HG02884 (cell line): ENCODE results near the gene DUOXA1.
"Not testable (repeated sequence)": the region's sequence is repeated elsewhere in the genome, so short reads cannot be mapped to it uniquely, and the experiment has no call there.

Experiments used
- ATAC-seq: cut with Tn5 transposase; IDR thresholded peaks from one replicate; pipeline ENCODE4 v1.9.1; 2021; ENCODE audit warnings: mild to moderate bottlenecking, moderate library complexity; ENCODE audit not compliant: unreplicated experiment

The DUOXA1 gene

GRCh38 chr15:45151998-45152828 lies 22.5 kb upstream of the DUOXA1 start:
- no peak for ATAC-seq

GRCh38 chr15:45150997-45151396 lies 21.3 kb upstream of the DUOXA1 start:
- ATAC-seq, result no peak

GRCh38 chr15:45150481-45150880 lies 20.8 kb upstream of the DUOXA1 start:
- ATAC-seq, result no peak

- no peak for ATAC-seq
Observed at GRCh38 chr15:45149060-45149459, 19.4 kb upstream of the DUOXA1 start.

GRCh38 chr15:45148076-45149059 lies 18.7 kb upstream of the DUOXA1 start:
- no peak for ATAC-seq

GRCh38 chr15:45147606-45148005 lies 17.9 kb upstream of the DUOXA1 start:
- ATAC-seq, result no peak

- no peak for ATAC-seq
Observed at GRCh38 chr15:45146405-45146804, 16.7 kb upstream of the DUOXA1 start.

- ATAC-seq, result no peak
Observed at GRCh38 chr15:45144775-45145174, 15.1 kb upstream of the DUOXA1 start.

- ATAC-seq, result no peak
Observed at GRCh38 chr15:45143946-45144345, 14.3 kb upstream of the DUOXA1 start.

GRCh38 chr15:45143056-45143455 lies 13.4 kb upstream of the DUOXA1 start:
- ATAC-seq, result no peak

GRCh38 chr15:45141386-45141785 lies 11.7 kb upstream of the DUOXA1 start:
- ATAC-seq, result no peak

GRCh38 chr15:45140557-45141250 lies 11.0 kb upstream of the DUOXA1 start:
- ATAC-seq, result no peak

- ATAC-seq, result no peak
Observed at GRCh38 chr15:45139770-45140169, 10.1 kb upstream of the DUOXA1 start.

GRCh38 chr15:45138814-45139765 lies 9.4 kb upstream of the DUOXA1 start:
- ATAC-seq, result no peak

GRCh38 chr15:45137703-45138102 lies 8.0 kb upstream of the DUOXA1 start:
- no peak for ATAC-seq

- ATAC-seq, result no peak
Observed at GRCh38 chr15:45136378-45136764, 6.7 kb upstream of the DUOXA1 start.

- ATAC-seq, result not testable (repeated sequence)
Observed at GRCh38 chr15:45135705-45136377, 6.2 kb upstream of the DUOXA1 start.

- no peak for ATAC-seq
Observed at GRCh38 chr15:45134682-45135604, 5.3 kb upstream of the DUOXA1 start.
